A204.1 (cell line): ENCODE results near the gene CD19.
"Not testable (repeated sequence)": the region's sequence is repeated elsewhere in the genome, so short reads cannot be mapped to it uniquely, and the experiment has no call there.

ENCODE experiments used
- FAIRE-seq: peaks from 2 replicates; lab custom pipeline; 2012; peaks lifted over from hg19 to GRCh38; lab: Jason Lieb, UNC

CD19 gene

GRCh38 chr16:28931801-28932225, at the start of gene CD19:
Gene CD19, plus strand, starts transcription at chr16:28931971. Its CDS starts 30 bp downstream, at chr16:28932001.
- FAIRE-seq: no peak

- FAIRE-seq: no peak
Measured at GRCh38 chr16:28882551-28883160, 49.1 kb upstream of the CD19 start.

- no peak for FAIRE-seq
Measured at GRCh38 chr16:28883221-28883996, 48.4 kb upstream of the CD19 start.

- no peak for FAIRE-seq
Measured at GRCh38 chr16:28884045-28884444, 47.7 kb upstream of the CD19 start.

GRCh38 chr16:28886945-28887344, 44.8 kb upstream of the CD19 start:
- FAIRE-seq: no peak

- not testable (repeated sequence) for FAIRE-seq
Measured at GRCh38 chr16:28890355-28890754, 41.4 kb upstream of the CD19 start.

- no peak for FAIRE-seq
Measured at GRCh38 chr16:28891964-28892890, 39.5 kb upstream of the CD19 start.

- no peak for FAIRE-seq
Measured at GRCh38 chr16:28893291-28893690, 38.5 kb upstream of the CD19 start.

GRCh38 chr16:28895609-28896008, 36.2 kb upstream of the CD19 start:
- no peak for FAIRE-seq

- no peak for FAIRE-seq
Measured at GRCh38 chr16:28897826-28898225, 33.9 kb upstream of the CD19 start.

GRCh38 chr16:28898266-28898665, 33.5 kb upstream of the CD19 start:
- no peak for FAIRE-seq

GRCh38 chr16:28898942-28899341, 32.8 kb upstream of the CD19 start:
- FAIRE-seq: no peak

- no peak for FAIRE-seq
Measured at GRCh38 chr16:28899882-28900590, 31.7 kb upstream of the CD19 start.

GRCh38 chr16:28900601-28901000, 31.2 kb upstream of the CD19 start:
- no peak for FAIRE-seq

- no peak for FAIRE-seq
Measured at GRCh38 chr16:28901862-28902261, 29.9 kb upstream of the CD19 start.

GRCh38 chr16:28902909-28903308, 28.9 kb upstream of the CD19 start:
- no peak for FAIRE-seq

- FAIRE-seq: no peak
Measured at GRCh38 chr16:28903344-28904042, 28.3 kb upstream of the CD19 start.

GRCh38 chr16:28904363-28904762, 27.4 kb upstream of the CD19 start:
- FAIRE-seq: no peak

GRCh38 chr16:28904828-28905227, 26.9 kb upstream of the CD19 start:
- FAIRE-seq: no peak

- no peak for FAIRE-seq
Measured at GRCh38 chr16:28905229-28905754, 26.5 kb upstream of the CD19 start.

GRCh38 chr16:28905800-28906372, 25.9 kb upstream of the CD19 start:
- FAIRE-seq: no peak
